ENCODE measurements around the gene ASIC5. TPM values are rescaled to one million over a fixed set of nuclear protein-coding genes. Genes with fewer than 3 reads are reported as not detected.

ASIC5 gene
- total RNA-seq, 4 donors from 2014 or later = not detected

- TF ChIP-seq POLR2A (IDR thresholded peaks at IDR 0.05) (no peak), CTCF (IDR thresholded peaks at IDR 0.05) (no peak)
- H3K4me3 ChIP-seq (ENCODE audit: low read depth, poor library complexity, severe bottlenecking) = no peak overlapping the region
- no peak for DNase-seq (ENCODE audit: low spot score in 2 of 2)
- intact Hi-C loops (cut with DNase I; ENCODE audit: low total_unique reads) = no loop called here
- WGBS, 2 donors = 87 to 90% methylated on average over 3 of the region's 3 CpGs
Observed at GRCh38 chr4:155822572-155822971, 43.5 kb downstream of the ASIC5 start.

GRCh38 chr4:155820887-155821518, 45.1 kb downstream of the ASIC5 start:
- intact Hi-C loops (cut with DNase I; ENCODE audit: low total_unique reads) = no loop called here
- 83 to 88% methylated on average over 4 of the region's 4 CpGs for WGBS, 2 donors

GRCh38 chr4:155819066-155819465, 47.0 kb downstream of the ASIC5 start:
- intact Hi-C loops (cut with DNase I; ENCODE audit: low total_unique reads) = no loop called here
- DNase-seq (ENCODE audit: low spot score in 2 of 2) = no peak
- no peak overlapping the region for H3K4me3 ChIP-seq (ENCODE audit: low read depth, poor library complexity, severe bottlenecking)
- 28 to 33% methylated on average over 1 of the region's 1 CpG for WGBS, 2 donors
- TF ChIP-seq POLR2A (IDR thresholded peaks at IDR 0.05) (no peak), CTCF (IDR thresholded peaks at IDR 0.05) (no peak)

More at GRCh38 chr4:155820887-155821518, 45.1 kb downstream of the ASIC5 start:
- H3K4me3 ChIP-seq (ENCODE audit: low read depth, poor library complexity, severe bottlenecking) = no peak overlapping the region
- TF ChIP-seq CTCF (IDR thresholded peaks at IDR 0.05) (no peak), POLR2A (IDR thresholded peaks at IDR 0.05) (no peak)
- no peak for DNase-seq (ENCODE audit: low spot score in 2 of 2)

- DNase-seq (ENCODE audit: low spot score in 2 of 2) = no peak
- WGBS, 2 donors = 77 to 83% methylated on average over 2 of the region's 2 CpGs
- intact Hi-C loops (cut with DNase I; ENCODE audit: low total_unique reads) = no loop called here
- no peak overlapping the region for H3K4me3 ChIP-seq (ENCODE audit: low read depth, poor library complexity, severe bottlenecking)
- no peak for TF ChIP-seq POLR2A (IDR thresholded peaks at IDR 0.05)
- TF ChIP-seq CTCF (IDR thresholded peaks at IDR 0.05) = no peak
Observed at GRCh38 chr4:155818639-155819038, 47.4 kb downstream of the ASIC5 start.

- intact Hi-C loops (cut with DNase I; ENCODE audit: low total_unique reads) = no loop called here
- H3K4me3 ChIP-seq (ENCODE audit: low read depth, poor library complexity, severe bottlenecking) = no peak overlapping the region
- no peak for DNase-seq (ENCODE audit: low spot score in 2 of 2)
- TF ChIP-seq POLR2A (IDR thresholded peaks at IDR 0.05) = no peak
- no peak for TF ChIP-seq CTCF (IDR thresholded peaks at IDR 0.05)
- WGBS, 2 donors = 85 to 92% methylated on average over 2 of the region's 2 CpGs
Observed at GRCh38 chr4:155811083-155811482, 55.0 kb downstream of the ASIC5 start.

GRCh38 chr4:155809835-155810234, 56.2 kb downstream of the ASIC5 start:
- intact Hi-C loops (cut with DNase I; ENCODE audit: low total_unique reads) = no loop called here
- WGBS, 2 donors = 77 to 83% methylated on average over 1 of the region's 1 CpG
- H3K4me3 ChIP-seq (ENCODE audit: low read depth, poor library complexity, severe bottlenecking) = no peak overlapping the region
- TF ChIP-seq CTCF (IDR thresholded peaks at IDR 0.05) = no peak
- TF ChIP-seq POLR2A (IDR thresholded peaks at IDR 0.05) = no peak
- DNase-seq (ENCODE audit: low spot score in 2 of 2) = no peak

All from lower leg skin (tissue), 4 donors.